T-helper 1 cell treated with Interleukin-12 subunit alpha and Interleukin-12 subunit beta and Interleukin-4 antibody, amounts not matched to agents 30 ng/mL and 1 ng/mL, for 36 hours (primary cell): ENCODE measurements around the gene PLCG2. TPM values are rescaled to one million over a fixed set of nuclear protein-coding genes. Genes with fewer than 3 reads are reported as not detected.

Experiments used
- total RNA-seq: library from RNA; stranded (reverse); gene quantifications from 2 replicates; pipeline ENCODE4 v1.2.3, GENCODE V29; 2022

The PLCG2 gene
- total RNA-seq, 1 donor from 2014 or later = 13.3 TPM

Other genes with a start within 250 kb of the PLCG2 start
- 8.5 and 8.7 TPM in 2 replicates for gene SDR42E1, start 232.2 kb downstream of the PLCG2 start, total RNA-seq